GM19239 (cell line): ENCODE measurements around the gene INSRR.

Experiments used
- DNase-seq: peaks from one replicate; pipeline ENCODE4 v3.0.0; 2011; ENCODE audit warnings: low spot score; ENCODE audit not compliant: insufficient read length
- FAIRE-seq: peaks from 2 replicates; lab custom pipeline; 2011; peaks lifted over from hg19 to GRCh38; lab: Jason Lieb, UNC

Gene INSRR

GRCh38 chr1:156876281-156876680 is 17.4 kb upstream of the INSRR start:
- DNase-seq, result no peak
- FAIRE-seq, result no peak

- FAIRE-seq (no peak), DNase-seq (no peak)
Measured at GRCh38 chr1:156875341-156875615, 16.4 kb upstream of the INSRR start.

GRCh38 chr1:156874572-156875340 is 15.8 kb upstream of the INSRR start:
- FAIRE-seq, result no peak
- DNase-seq, result no peak

- no peak for DNase-seq
- FAIRE-seq, result no peak
Measured at GRCh38 chr1:156874142-156874541, 15.2 kb upstream of the INSRR start.

- DNase-seq, result no peak
- no peak for FAIRE-seq
Measured at GRCh38 chr1:156873659-156874058, 14.7 kb upstream of the INSRR start.

GRCh38 chr1:156869455-156869854 is 10.5 kb upstream of the INSRR start:
- FAIRE-seq, result no peak
- no peak for DNase-seq

GRCh38 chr1:156868341-156868740 is 9.4 kb upstream of the INSRR start:
- FAIRE-seq (no peak), DNase-seq (no peak)

GRCh38 chr1:156866249-156866909 is 7.5 kb upstream of the INSRR start:
- no peak for FAIRE-seq

GRCh38 chr1:156865865-156866248 is 6.9 kb upstream of the INSRR start:
- DNase-seq (no peak), FAIRE-seq (no peak)

More at GRCh38 chr1:156866249-156866909, 7.5 kb upstream of the INSRR start:
- no peak for DNase-seq

GRCh38 chr1:156865258-156865657 is 6.3 kb upstream of the INSRR start:
- FAIRE-seq (no peak), DNase-seq (no peak)

GRCh38 chr1:156864796-156865195 is 5.9 kb upstream of the INSRR start:
- no peak for FAIRE-seq
- no peak for DNase-seq

- FAIRE-seq (no peak), DNase-seq (no peak)
Measured at GRCh38 chr1:156863631-156864030, 4.7 kb upstream of the INSRR start.

GRCh38 chr1:156862997-156863599 is 4.2 kb upstream of the INSRR start:
- FAIRE-seq, result no peak
- DNase-seq, result no peak

- DNase-seq, result no peak
- no peak for FAIRE-seq
Measured at GRCh38 chr1:156862584-156862983, 3.7 kb upstream of the INSRR start.

GRCh38 chr1:156860628-156861423 is 1.9 kb upstream of the INSRR start, which contains the start of gene NTRK1:
NTRK1 (plus strand) TSS chr1:156860865; CDS start chr1:156860935, 70 bp downstream.
- FAIRE-seq, result no peak
- peak; percentile 64 for DNase-seq

GRCh38 chr1:156860113-156860627 is 1.3 kb upstream of the INSRR start:
- no peak for FAIRE-seq
- peak; percentile 81 for DNase-seq

- DNase-seq (no peak), FAIRE-seq (no peak)
Measured at GRCh38 chr1:156859523-156860112, 701 bp upstream of the INSRR start.

- DNase-seq (no peak), FAIRE-seq (no peak)
Measured at GRCh38 chr1:156858555-156858956, 361 bp downstream of the INSRR start.

- FAIRE-seq (no peak), DNase-seq (no peak)
Measured at GRCh38 chr1:156857532-156857931, 1.4 kb downstream of the INSRR start.

- DNase-seq (no peak), FAIRE-seq (no peak)
Measured at GRCh38 chr1:156856282-156856785, 2.6 kb downstream of the INSRR start.
